Neural progenitor cell (in vitro differentiated cells): ENCODE results near the gene RAI1. TPM values are rescaled to one million over a fixed set of nuclear protein-coding genes. Genes with fewer than 3 reads are reported as not detected.

Experiments used
- DNase-seq: peaks from one replicate; pipeline ENCODE4 v3.0.0-alpha.2; 2016; ENCODE audit warnings: low spot score
- H2AFZ ChIP-seq: fragments of 200-600 bp; sonication (generic); replicated peaks from 2 replicates; pipeline ENCODE4 v1.6.1; 2016; ENCODE audit warnings: antibody characterized with exemption
- H3F3A ChIP-seq: fragments of 200-600 bp; sonication (generic); 2 replicates; pipeline ENCODE4 v1.6.1; 2016; ENCODE audit warnings: antibody characterized with exemption, low read depth
- H3K27ac ChIP-seq: fragments of 200-600 bp; sonication (generic); 2 replicates; pipeline ENCODE4 v1.5.1; 2016; ENCODE audit warnings: mild to moderate bottlenecking
- H3K27me3 ChIP-seq: fragments of 200-600 bp; sonication (generic); 2 replicates; pipeline ENCODE4 v1.6.1; 2016; ENCODE audit warnings: mild to moderate bottlenecking, moderate library complexity
- H3K36me3 ChIP-seq: fragments of 200-600 bp; sonication (generic); 2 replicates; pipeline ENCODE4 v1.5.1; 2016
- H3K4me1 ChIP-seq: fragments of 200-600 bp; sonication (generic); 2 replicates; pipeline ENCODE4 v1.6.1; 2016; ENCODE audit warnings: mixed run types
- H3K4me2 ChIP-seq: fragments of 200-600 bp; sonication (generic); 2 replicates; pipeline ENCODE4 v1.6.1; 2016
- H3K4me3 ChIP-seq: fragments of 200-600 bp; sonication (generic); 2 replicates; pipeline ENCODE4 v1.5.1; 2016
- H3K79me2 ChIP-seq: fragments of 200-600 bp; sonication (generic); 2 replicates; pipeline ENCODE4 v1.6.1; 2016; ENCODE audit warnings: low read depth
- H3K9ac ChIP-seq: fragments of 200-600 bp; sonication (generic); 2 replicates; pipeline ENCODE4 v1.6.1; 2016
- H3K9me3 ChIP-seq: fragments of 200-600 bp; sonication (generic); 2 replicates; pipeline ENCODE4 v1.5.1; 2016; ENCODE audit warnings: low read depth
- H4K20me1 ChIP-seq: fragments of 200-600 bp; sonication (generic); 2 replicates; pipeline ENCODE4 v1.6.1; 2016; ENCODE audit warnings: low read depth
- H3K27ac Mint-ChIP-seq: 3 replicates; pipeline ENCODE4 v1.8.0; 2021; ENCODE audit warnings: mixed read lengths
- H3K27me3 Mint-ChIP-seq: 2 replicates; pipeline ENCODE4 v1.8.0; 2022; ENCODE audit warnings: low read depth, mild to moderate bottlenecking, inconsistent platforms, moderate library complexity, mixed read lengths; ENCODE audit not compliant: insufficient read depth
- H3K36me3 Mint-ChIP-seq: 3 replicates; pipeline ENCODE4 v1.8.0; 2021; ENCODE audit warnings: mixed read lengths
- H3K4me1 Mint-ChIP-seq: 3 replicates; pipeline ENCODE4 v1.8.0; 2021; ENCODE audit warnings: mixed read lengths
- H3K4me3 Mint-ChIP-seq: 3 replicates; pipeline ENCODE4 v1.8.0; 2021; ENCODE audit warnings: mild to moderate bottlenecking, moderate library complexity, mixed read lengths
- H3K9me3 Mint-ChIP-seq: 3 replicates; pipeline ENCODE4 v1.8.0; 2020; ENCODE audit warnings: mixed read lengths
- CTCF ChIP-seq: fragments of 200-600 bp; sonication (generic); IDR thresholded peaks from 2 replicates; pipeline ENCODE4 v1.5.1; 2017; ENCODE audit warnings: antibody characterized with exemption, mild to moderate bottlenecking
- EZH2 ChIP-seq: fragments of 200-600 bp; sonication (generic); IDR thresholded peaks from 2 replicates; pipeline ENCODE4 v1.6.1; 2017; ENCODE audit warnings: antibody characterized with exemption, mild to moderate bottlenecking, moderate library complexity
- EZH2phosphoT487 ChIP-seq: fragments of 200-600 bp; sonication (generic); IDR thresholded peaks from 2 replicates; pipeline ENCODE4 v1.6.1; 2017; ENCODE audit warnings: antibody characterized with exemption
- total RNA-seq: library from RNA; depleted of rRNA; stranded (reverse); fragments of >200 nt; gene quantifications from 2 replicates; pipeline ENCODE4 v1.2.3, GENCODE V29; 2015; ENCODE audit warnings: low replicate concordance

RAI1 gene
- total RNA-seq, 1 donor from 2014 or later = 27.4 TPM

DNA sequence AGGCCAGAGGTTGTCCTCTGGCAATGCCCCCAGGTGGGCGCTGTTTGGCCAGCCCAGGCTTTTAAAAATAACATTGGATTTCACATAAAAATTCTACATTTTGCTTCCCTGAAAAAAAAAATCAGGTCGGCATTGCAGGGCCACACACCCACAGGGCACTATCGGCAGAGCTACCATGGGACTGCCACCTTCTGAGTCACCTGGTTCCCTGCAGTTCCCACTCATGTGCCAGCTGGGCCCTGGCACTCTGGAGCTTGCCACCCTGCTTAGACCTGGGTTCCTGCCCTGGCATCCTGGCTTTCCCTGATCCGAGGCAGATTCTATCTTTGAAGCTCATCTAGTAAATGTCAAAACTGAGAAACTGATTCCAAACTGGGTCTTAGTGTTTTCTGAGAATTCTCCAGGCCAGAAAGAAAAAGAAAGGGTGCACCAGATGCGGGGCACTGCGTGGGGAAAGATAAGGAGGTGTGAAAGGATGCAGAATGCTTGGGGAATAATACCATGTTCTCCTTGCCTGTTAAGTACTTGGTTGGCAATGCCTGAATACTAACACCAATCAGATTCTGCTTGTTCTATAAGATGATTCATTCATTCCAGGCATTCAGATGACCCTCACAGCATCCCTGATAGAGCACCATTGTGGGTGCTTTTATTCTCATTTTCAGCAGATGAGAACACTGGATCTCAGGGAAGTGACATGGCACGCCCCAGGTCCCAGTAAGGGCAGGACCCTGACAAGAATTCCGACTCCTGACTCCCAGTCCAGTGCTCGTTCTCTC lies 51.8 kb downstream of the RAI1 start:
- Histone ChIP-seq H3K27ac (no peak overlapping the region), H3K4me2 (no peak overlapping the region), H3K4me3 (no peak overlapping the region), H3K79me2 (peaks cover 4% of the 10 kb centered on the region), H2AFZ (no peak overlapping the region), H4K20me1 (peaks cover 99% of the 10 kb centered on the region), H3K36me3 (no peaks in the 10 kb centered on the region), H3K4me1 (peaks cover 5% of the 10 kb centered on the region), H3K9ac (no peak overlapping the region), H3K9me3 (no peaks in the 10 kb centered on the region), H3K27me3 (peaks cover 11% of the 10 kb centered on the region), H3F3A (no peaks in the 10 kb centered on the region)
- peaks cover 53% of the 10 kb centered on the region for H3K4me1 Mint-ChIP-seq
- no peak overlapping the region for H3K27ac Mint-ChIP-seq
- DNase-seq = no peak
- H3K27me3 Mint-ChIP-seq = peaks cover 2% of the 10 kb centered on the region
- peaks cover 6% of the 10 kb centered on the region for H3K36me3 Mint-ChIP-seq
- no peak for TF ChIP-seq EZH2phosphoT487
- no peak for TF ChIP-seq CTCF
- TF ChIP-seq EZH2 = no peak
- H3K9me3 Mint-ChIP-seq = no peaks in the 10 kb centered on the region
- H3K4me3 Mint-ChIP-seq = no peak overlapping the region

GRCh38 chr17:17736205-17737183 lies 55.2 kb downstream of the RAI1 start:
- TF ChIP-seq EZH2phosphoT487 = no peak
- no peak for TF ChIP-seq EZH2
- TF ChIP-seq CTCF = no peak
- Mint-ChIP-seq H3K4me3 (no peak overlapping the region), H3K36me3 (peaks cover 6% of the 10 kb centered on the region), H3K27me3 (peaks cover 4% of the 10 kb centered on the region), H3K27ac (peak overlapping the region; percentile 27), H3K9me3 (no peaks in the 10 kb centered on the region), H3K4me1 (peaks cover 59% of the 10 kb centered on the region)
- DNase-seq = no peak
- no peak overlapping the region for H3K27ac ChIP-seq
- peaks cover 99% of the 10 kb centered on the region for H4K20me1 ChIP-seq
- H3K4me1 ChIP-seq = peaks cover 36% of the 10 kb centered on the region
- peaks cover 4% of the 10 kb centered on the region for H3K79me2 ChIP-seq
- peaks cover 16% of the 10 kb centered on the region for H3F3A ChIP-seq
- H2AFZ ChIP-seq = no peak overlapping the region
- H3K9ac ChIP-seq = no peak overlapping the region
- H3K4me2 ChIP-seq = no peak overlapping the region
- no peaks in the 10 kb centered on the region for H3K36me3 ChIP-seq
- H3K9me3 ChIP-seq = no peaks in the 10 kb centered on the region
- H3K27me3 ChIP-seq = peaks cover 5% of the 10 kb centered on the region
- H3K4me3 ChIP-seq = no peak overlapping the region

DNA sequence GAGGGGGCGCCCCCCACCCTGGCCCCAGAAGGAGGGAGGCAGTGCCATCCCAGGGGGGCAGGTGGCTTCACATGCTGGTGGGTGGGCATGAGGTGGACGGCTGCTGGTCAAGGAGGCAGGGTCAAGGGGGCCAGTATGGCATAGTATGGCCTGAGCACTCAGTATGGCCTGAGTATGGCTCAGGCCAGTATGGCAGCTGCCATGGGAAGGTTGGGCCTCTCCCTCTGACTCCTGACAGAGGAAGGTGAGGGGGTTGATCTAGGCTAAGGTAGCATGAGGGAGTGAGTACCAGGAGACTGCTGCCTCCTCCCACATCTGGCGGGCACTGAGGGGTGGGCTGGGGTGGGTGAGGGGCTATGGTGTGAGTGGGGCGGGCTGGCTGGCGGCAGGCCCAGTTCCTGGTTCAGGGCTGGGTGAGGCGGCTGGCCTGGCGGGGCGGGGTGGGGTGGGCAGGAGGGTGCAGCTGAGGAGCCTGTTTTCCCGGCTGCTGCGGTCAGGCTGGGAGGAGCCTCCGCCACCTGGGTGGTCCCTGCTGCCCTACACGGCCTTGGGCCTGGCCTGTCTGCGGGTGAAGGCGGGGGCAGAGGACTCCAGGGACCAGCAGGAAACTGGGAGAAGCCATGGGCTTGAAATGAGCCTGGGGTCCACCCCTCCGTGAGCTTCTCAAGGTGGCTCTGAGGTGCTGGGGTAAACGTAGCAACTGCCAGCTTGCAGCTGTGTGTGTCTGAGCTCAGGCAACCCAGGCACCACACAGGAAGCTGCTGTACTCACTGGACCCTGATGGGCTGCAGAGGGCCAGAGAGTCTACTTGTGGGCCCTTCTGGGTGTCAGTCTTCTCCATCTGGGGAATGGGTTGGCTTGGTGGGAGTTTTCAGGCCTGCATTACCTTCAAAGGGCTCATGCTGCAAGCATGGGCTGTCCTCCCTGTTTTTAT lies 57.0 kb downstream of the RAI1 start:
- no peak overlapping the region for H3K27ac Mint-ChIP-seq
- H3K36me3 ChIP-seq = no peaks in the 10 kb centered on the region
- no peak overlapping the region for H3K27ac ChIP-seq
- no peaks in the 10 kb centered on the region for H3K9me3 ChIP-seq
- no peak overlapping the region for H3K4me2 ChIP-seq
- peak; percentile 63 for DNase-seq
- H3K4me3 ChIP-seq = no peak overlapping the region
- no peak overlapping the region for H3K4me3 Mint-ChIP-seq
- H3K4me1 ChIP-seq = peaks cover 43% of the 10 kb centered on the region
- peaks cover 6% of the 10 kb centered on the region for H3K27me3 Mint-ChIP-seq
- peaks cover 32% of the 10 kb centered on the region for H3F3A ChIP-seq
- no peak overlapping the region for H3K9ac ChIP-seq
- H3K27me3 ChIP-seq = peaks cover 11% of the 10 kb centered on the region
- peaks cover 99% of the 10 kb centered on the region for H4K20me1 ChIP-seq
- H3K4me1 Mint-ChIP-seq = peaks cover 64% of the 10 kb centered on the region
- H2AFZ ChIP-seq = no peak overlapping the region
- no peaks in the 10 kb centered on the region for H3K9me3 Mint-ChIP-seq
- no peak for TF ChIP-seq EZH2
- TF ChIP-seq EZH2phosphoT487 = no peak
- TF ChIP-seq CTCF = no peak
- peaks cover 6% of the 10 kb centered on the region for H3K36me3 Mint-ChIP-seq
- peaks cover 11% of the 10 kb centered on the region for H3K79me2 ChIP-seq
